GM23338 (cell line): ENCODE measurements around the gene THSD1. TPM values are rescaled to one million over a fixed set of nuclear protein-coding genes. Genes with fewer than 3 reads are reported as not detected.

ENCODE experiments used
- ATAC-seq: fragments of 200-7000 bp; cut with Tn5 transposase; 3 replicates; pipeline ENCODE4 v1.9.1; 2020
- DNase-seq: peaks from one replicate; pipeline ENCODE4 v3.0.0-alpha.2; 2015; ENCODE audit warnings: low spot score
- H2AFZ ChIP-seq: fragments of 200-600 bp; sonication (generic); 2 replicates; pipeline ENCODE4 v1.8.0; 2016; ENCODE audit warnings: antibody characterized with exemption, mild to moderate bottlenecking, moderate library complexity
- H3F3A ChIP-seq: fragments of 200-600 bp; sonication (generic); replicated peaks from 2 replicates; pipeline ENCODE4 v1.8.0; 2017; ENCODE audit warnings: antibody characterized with exemption, mixed run types, low read depth
- H3K27ac ChIP-seq: fragments of 200-600 bp; sonication (generic); 2 replicates; pipeline ENCODE4 v1.6.1; 2016; ENCODE audit warnings: low read depth
- H3K27me3 ChIP-seq: fragments of 200-600 bp; sonication (generic); 2 replicates; pipeline ENCODE4 v1.8.0; 2016; ENCODE audit warnings: mild to moderate bottlenecking, mixed run types, moderate library complexity; ENCODE audit not compliant: insufficient read depth
- H3K36me3 ChIP-seq: fragments of 200-600 bp; sonication (generic); 2 replicates; pipeline ENCODE4 v1.8.0; 2016; ENCODE audit warnings: mild to moderate bottlenecking; ENCODE audit not compliant: insufficient read depth
- H3K4me1 ChIP-seq: fragments of 200-600 bp; sonication (generic); 2 replicates; pipeline ENCODE4 v1.8.0; 2016; ENCODE audit warnings: mild to moderate bottlenecking, moderate library complexity; ENCODE audit not compliant: insufficient read depth
- H3K4me2 ChIP-seq: fragments of 200-600 bp; sonication (generic); 2 replicates; pipeline ENCODE4 v1.7.1; 2017; ENCODE audit warnings: mixed run types
- H3K4me3 ChIP-seq: fragments of 200-600 bp; sonication (generic); 2 replicates; pipeline ENCODE4 v1.6.1; 2016; ENCODE audit warnings: mixed run types
- H3K79me2 ChIP-seq: fragments of 200-600 bp; sonication (generic); replicated peaks from 2 replicates; pipeline ENCODE4 v1.8.0; 2017; ENCODE audit warnings: mild to moderate bottlenecking; ENCODE audit not compliant: insufficient read depth
- H3K9me2 ChIP-seq: fragments of 200-600 bp; sonication (generic); 2 replicates; pipeline ENCODE4 v1.8.0; 2017; ENCODE audit not compliant: insufficient read depth
- H4K20me1 ChIP-seq: fragments of 200-600 bp; sonication (generic); replicated peaks from 2 replicates; pipeline ENCODE4 v1.8.0; 2017; ENCODE audit warnings: mild to moderate bottlenecking; ENCODE audit not compliant: insufficient read depth
- H3K27ac Mint-ChIP-seq: 2 replicates; pipeline ENCODE4 v1.8.0; 2020; ENCODE audit warnings: inconsistent platforms, mild to moderate bottlenecking, moderate library complexity, mixed read lengths
- H3K27me3 Mint-ChIP-seq: 3 replicates; pipeline ENCODE4 v1.8.0; 2022; ENCODE audit warnings: low read depth, mild to moderate bottlenecking, moderate library complexity, mixed read lengths, inconsistent platforms; ENCODE audit not compliant: insufficient read depth, poor library complexity
- H3K36me3 Mint-ChIP-seq: 3 replicates; pipeline ENCODE4 v1.8.0; 2021; ENCODE audit warnings: low read depth, mild to moderate bottlenecking, inconsistent platforms, moderate library complexity, mixed read lengths
- H3K4me1 Mint-ChIP-seq: 3 replicates; pipeline ENCODE4 v1.8.0; 2020; ENCODE audit warnings: mild to moderate bottlenecking, inconsistent platforms, mixed read lengths
- H3K4me3 Mint-ChIP-seq: 3 replicates; pipeline ENCODE4 v1.8.0; 2021; ENCODE audit warnings: moderate library complexity, mild to moderate bottlenecking, inconsistent platforms, mixed read lengths
- H3K9me3 Mint-ChIP-seq: 3 replicates; pipeline ENCODE4 v1.8.0; 2020; ENCODE audit warnings: moderate library complexity, mild to moderate bottlenecking, inconsistent platforms, mixed read lengths
- CTCF ChIP-seq, 2 experiments: fragments of 200-600 bp in 1 of 2; sonication (generic) in 1 of 2; conservative IDR thresholded peaks; 2 replicates each; pipeline versions ENCODE4 v1.5.1 to v1.6.1; 2016 to 2017; ENCODE audit warnings: antibody characterized with exemption in 2 of 2, low read depth in 2 of 2, mild to moderate bottlenecking in 2 of 2, moderate library complexity in 1 of 2
- ETS1 ChIP-seq: IDR thresholded peaks from 2 replicates; pipeline ENCODE4 v1.6.1; 2016; ENCODE audit warnings: antibody characterized with exemption
- EZH2 ChIP-seq: fragments of 200-600 bp; sonication (generic); IDR thresholded peaks from one replicate; pipeline ENCODE4 v1.8.0; 2017; ENCODE audit warnings: antibody characterized with exemption, mild to moderate bottlenecking, low read depth; ENCODE audit not compliant: unreplicated experiment
- EZH2phosphoT487 ChIP-seq: fragments of 200-600 bp; sonication (generic); IDR thresholded peaks from one replicate; pipeline ENCODE4 v1.8.1; 2018; ENCODE audit warnings: antibody characterized with exemption; ENCODE audit not compliant: unreplicated experiment
- JUNB ChIP-seq: IDR thresholded peaks from one replicate; pipeline ENCODE4 v1.6.1; 2016; ENCODE audit warnings: antibody characterized with exemption; ENCODE audit not compliant: unreplicated experiment
- NANOG ChIP-seq: IDR thresholded peaks from 2 replicates; pipeline ENCODE4 v1.6.1; 2016; ENCODE audit warnings: antibody characterized with exemption, borderline replicate concordance
- STAT1 ChIP-seq: IDR thresholded peaks from one replicate; pipeline ENCODE4 v1.6.1; 2016; ENCODE audit warnings: antibody characterized with exemption; ENCODE audit not compliant: unreplicated experiment
- ZNF331 ChIP-seq: fragments of 250-450 bp; sonication (Bioruptor Pico); IDR thresholded peaks from 2 replicates; pipeline ENCODE4 v1.5.0; 2020; ENCODE audit warnings: low read depth, mild to moderate bottlenecking, moderate library complexity
- polyA plus RNA-seq: library from polyadenylated mRNA; unstranded; fragments of >200 nt; fragmentation: Nextera tagmentation; extraction: Ambion mirVana; gene quantifications from 2 replicates; pipeline ENCODE4 v1.2.1, GENCODE V29; 2016
- total RNA-seq: library from RNA; depleted of rRNA; stranded (reverse); fragments of >200 nt; shearing (Covaris generic); gene quantifications from 2 replicates; pipeline ENCODE4 v1.2.3, GENCODE V29; 2014
- TF ChIP-seq, protein P1 (sequence below): IDR thresholded peaks from one replicate; pipeline ENCODE4 v1.6.1; 2018; ENCODE audit warnings: antibody characterized with exemption; ENCODE audit not compliant: unreplicated experiment

THSD1 gene
- total and polyA plus RNA-seq, 2 experiments from 2014 or later: 0.69 TPM; not detected in 1

- no peak for TF ChIP-seq ETS1
- TF ChIP-seq ZNF331 (CRISPR knock-in tag): no peak
- no peak for TF ChIP-seq CTCF (conservative IDR thresholded peaks at IDR 0.05; ENCODE audit: low read depth in 2 of 2)
Observed at GRCh38 chr13:52399046-52399445, 6.9 kb downstream of the THSD1 start (continued).

DNA sequence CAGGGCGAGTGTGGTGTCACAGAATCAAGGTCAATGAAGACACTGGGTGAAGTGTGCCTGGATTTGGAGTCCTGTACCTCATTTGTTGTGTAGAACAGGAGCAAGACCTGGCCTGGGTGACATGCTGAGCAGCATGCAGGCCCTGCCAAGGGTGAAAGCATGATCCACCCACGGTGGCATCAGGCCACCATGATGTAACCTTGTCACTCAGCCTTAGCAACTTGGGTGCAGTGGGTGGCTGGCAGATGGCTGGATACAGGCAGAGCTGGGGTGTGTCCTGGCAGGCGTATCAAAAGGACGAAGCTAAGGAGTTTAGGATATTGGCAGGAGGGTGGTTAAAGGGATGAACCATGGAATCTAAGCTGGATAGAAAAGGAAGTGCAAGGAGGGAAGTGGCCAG, 10.3 kb downstream of the THSD1 start:
- no peak overlapping the region for H3K4me2 ChIP-seq
- no peak overlapping the region for H3K27ac Mint-ChIP-seq
- H3K27me3 ChIP-seq: no peaks in the 10 kb centered on the region
- no peak overlapping the region for H3K27ac ChIP-seq
- no peaks in the 10 kb centered on the region for H3K9me3 Mint-ChIP-seq
- H3K4me1 Mint-ChIP-seq: no peaks in the 10 kb centered on the region
- peaks cover 2% of the 10 kb centered on the region for H3K27me3 Mint-ChIP-seq
- H4K20me1 ChIP-seq: no peaks in the 10 kb centered on the region
- H3K4me3 ChIP-seq: no peak overlapping the region
- ATAC-seq (no peak), DNase-seq (no peak)
- H3F3A ChIP-seq: no peaks in the 10 kb centered on the region
- H2AFZ ChIP-seq: no peak overlapping the region
- no peaks in the 10 kb centered on the region for H3K9me2 ChIP-seq
- H3K4me1 ChIP-seq: no peaks in the 10 kb centered on the region
- H3K79me2 ChIP-seq: no peaks in the 10 kb centered on the region
- no peak overlapping the region for H3K4me3 Mint-ChIP-seq
- no peaks in the 10 kb centered on the region for H3K36me3 Mint-ChIP-seq
- no peaks in the 10 kb centered on the region for H3K36me3 ChIP-seq
- TF ChIP-seq JUNB (no peak), EZH2 (no peak), STAT1 (no peak), ETS1 (no peak), EZH2phosphoT487 (no peak), ZNF331 (CRISPR knock-in tag) (no peak), NANOG (no peak), CTCF (conservative IDR thresholded peaks at IDR 0.05; ENCODE audit: low read depth in 2 of 2) (no peak)
- TF ChIP-seq, protein P1, sequence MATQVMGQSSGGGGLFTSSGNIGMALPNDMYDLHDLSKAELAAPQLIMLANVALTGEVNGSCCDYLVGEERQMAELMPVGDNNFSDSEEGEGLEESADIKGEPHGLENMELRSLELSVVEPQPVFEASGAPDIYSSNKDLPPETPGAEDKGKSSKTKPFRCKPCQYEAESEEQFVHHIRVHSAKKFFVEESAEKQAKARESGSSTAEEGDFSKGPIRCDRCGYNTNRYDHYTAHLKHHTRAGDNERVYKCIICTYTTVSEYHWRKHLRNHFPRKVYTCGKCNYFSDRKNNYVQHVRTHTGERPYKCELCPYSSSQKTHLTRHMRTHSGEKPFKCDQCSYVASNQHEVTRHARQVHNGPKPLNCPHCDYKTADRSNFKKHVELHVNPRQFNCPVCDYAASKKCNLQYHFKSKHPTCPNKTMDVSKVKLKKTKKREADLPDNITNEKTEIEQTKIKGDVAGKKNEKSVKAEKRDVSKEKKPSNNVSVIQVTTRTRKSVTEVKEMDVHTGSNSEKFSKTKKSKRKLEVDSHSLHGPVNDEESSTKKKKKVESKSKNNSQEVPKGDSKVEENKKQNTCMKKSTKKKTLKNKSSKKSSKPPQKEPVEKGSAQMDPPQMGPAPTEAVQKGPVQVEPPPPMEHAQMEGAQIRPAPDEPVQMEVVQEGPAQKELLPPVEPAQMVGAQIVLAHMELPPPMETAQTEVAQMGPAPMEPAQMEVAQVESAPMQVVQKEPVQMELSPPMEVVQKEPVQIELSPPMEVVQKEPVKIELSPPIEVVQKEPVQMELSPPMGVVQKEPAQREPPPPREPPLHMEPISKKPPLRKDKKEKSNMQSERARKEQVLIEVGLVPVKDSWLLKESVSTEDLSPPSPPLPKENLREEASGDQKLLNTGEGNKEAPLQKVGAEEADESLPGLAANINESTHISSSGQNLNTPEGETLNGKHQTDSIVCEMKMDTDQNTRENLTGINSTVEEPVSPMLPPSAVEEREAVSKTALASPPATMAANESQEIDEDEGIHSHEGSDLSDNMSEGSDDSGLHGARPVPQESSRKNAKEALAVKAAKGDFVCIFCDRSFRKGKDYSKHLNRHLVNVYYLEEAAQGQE: no peak
